GM12878 (cell line): ENCODE results near the gene OR9Q1. TPM values are rescaled to one million over a fixed set of nuclear protein-coding genes. Genes with fewer than 3 reads are reported as not detected.

ENCODE experiments used
- ATAC-seq: fragments of 200-7000 bp; cut with Tn5 transposase; 3 replicates; pipeline ENCODE4 v1.9.1; 2020; ENCODE audit warnings: mild to moderate bottlenecking, moderate library complexity
- BruUV-seq: library from RNA; stranded (reverse); fragments of 400-500 nt; replicated peaks from 2 replicates; lab custom pipeline; 2021; lab: Mats Ljungman, UMichigan
- CTCF ChIA-PET: fragments of 300-600 bp; sonication (Branson Sonifier 250); formaldehyde crosslinking; extraction: SDS; loops from one replicate; lab custom pipeline; 2021; ENCODE audit warnings: inconsistent platforms; lab: Yijun Ruan, JAX
- POLR2A ChIA-PET: fragments of 350-600 bp; formaldehyde crosslinking; extraction: SDS; loops from one replicate; lab custom pipeline; 2021; ENCODE audit warnings: inconsistent platforms; lab: Charles Lee
- RAD21 ChIA-PET: fragments of 300-600 bp; sonication (Branson Sonifier 250); formaldehyde crosslinking; loops from one replicate; lab custom pipeline; 2023; ENCODE audit warnings: antibody characterized with exemption; ENCODE audit not compliant: unreplicated experiment; lab: Charles Lee
- SMC1A ChIA-PET: fragments of 300-600 bp; sonication (Branson Sonifier 250); formaldehyde crosslinking; loops from one replicate; lab custom pipeline; 2023; ENCODE audit not compliant: unreplicated experiment, uncharacterized antibody; lab: Charles Lee
- DNase-seq: peaks from one replicate; pipeline ENCODE4 v3.0.0-alpha.2; 2011; ENCODE audit warnings: low read depth, low spot score
- FAIRE-seq: peaks from 3 replicates; lab custom pipeline; 2011; peaks lifted over from hg19 to GRCh38; lab: Jason Lieb, UNC
- H2AFZ ChIP-seq: 2 replicates; pipeline ENCODE4 v1.6.0; 2011; ENCODE audit warnings: low read depth, low read length, control low read depth; ENCODE audit not compliant: control insufficient read depth
- H3K27ac ChIP-seq: 2 replicates; pipeline ENCODE4 v1.5.1; 2011; ENCODE audit warnings: control low read depth; ENCODE audit not compliant: control insufficient read depth, insufficient read depth
- H3K27me3 ChIP-seq, 2 experiments: replicated peaks in 1 of 2; 2 replicates each; pipeline versions ENCODE4 v1.6.0 to v1.6.1; 2011; ENCODE audit warnings: low read length in 1 of 2; ENCODE audit not compliant: control insufficient read depth in 2 of 2, insufficient read depth in 2 of 2
- H3K36me3 ChIP-seq, 2 experiments: 2 replicates each; pipeline ENCODE4 v1.5.1; 2011; ENCODE audit warnings: low read length in 1 of 2; ENCODE audit not compliant: control insufficient read depth in 2 of 2, insufficient read depth in 2 of 2
- H3K4me1 ChIP-seq: 2 replicates; pipeline ENCODE4 v1.6.1; 2011; ENCODE audit warnings: mild to moderate bottlenecking, low read length, moderate library complexity, mixed read lengths; ENCODE audit not compliant: control insufficient read depth, insufficient read depth
- H3K4me2 ChIP-seq: 2 replicates; pipeline ENCODE4 v1.6.0; 2011; ENCODE audit warnings: control low read depth; ENCODE audit not compliant: control insufficient read depth, insufficient read depth
- H3K4me3 ChIP-seq: fragments of 200-600 bp; sonication (generic); 2 replicates; pipeline ENCODE4 v1.5.1; 2016
- H3K79me2 ChIP-seq: 2 replicates; pipeline ENCODE4 v1.6.0; 2011; ENCODE audit warnings: low read length; ENCODE audit not compliant: control insufficient read depth, insufficient read depth
- H3K9ac ChIP-seq: 2 replicates; pipeline ENCODE4 v1.8.0; 2011; ENCODE audit warnings: low read length, control low read depth, mixed read lengths; ENCODE audit not compliant: control insufficient read depth, insufficient read depth
- H3K9me3 ChIP-seq: replicated peaks from 3 replicates; pipeline ENCODE4 v1.5.1; 2011; ENCODE audit warnings: mild to moderate bottlenecking, low read length; ENCODE audit not compliant: control insufficient read depth, insufficient read depth
- H4K20me1 ChIP-seq: 2 replicates; pipeline ENCODE4 v1.6.0; 2011; ENCODE audit not compliant: control insufficient read depth, insufficient read depth
- BRCA1 ChIP-seq: IDR thresholded peaks from 2 replicates; pipeline ENCODE4 v1.6.1; 2011; ENCODE audit warnings: low read depth, low read length, improper control_type of control experiment
- CBX3 ChIP-seq: fragments of 200-600 bp; sonication (generic); IDR thresholded peaks from 2 replicates; pipeline ENCODE4 v1.6.1; 2016; ENCODE audit warnings: low read depth, borderline replicate concordance
- EP300 ChIP-seq, 2 experiments: fragments of 150-350 bp in 1 of 2; IDR thresholded peaks; 2 replicates each; pipeline ENCODE4 v1.6.1; 2011 to 2012; ENCODE audit warnings: low read depth in 2 of 2, low read length in 2 of 2, borderline replicate concordance in 1 of 2, improper control_type of control experiment in 1 of 2, inconsistent platforms in 1 of 2; ENCODE audit not compliant: control insufficient read depth in 1 of 2
- HDAC2 ChIP-seq: fragments of 200-600 bp; sonication (generic); IDR thresholded peaks from 2 replicates; pipeline ENCODE4 v1.6.1; 2017
- KAT2A ChIP-seq: conservative IDR thresholded peaks from 2 replicates; pipeline ENCODE4 v1.6.1; 2011; ENCODE audit warnings: low read depth, low read length; ENCODE audit not compliant: control insufficient read depth
- KDM1A ChIP-seq: fragments of 200-600 bp; sonication (generic); IDR thresholded peaks from 2 replicates; pipeline ENCODE4 v1.6.1; 2016; ENCODE audit warnings: borderline replicate concordance
- MXI1 ChIP-seq: fragments of 150-350 bp; IDR thresholded peaks from 2 replicates; pipeline ENCODE4 v1.6.1; 2011; ENCODE audit warnings: low read depth, mild to moderate bottlenecking, inconsistent platforms, low read length, improper control_type of control experiment
- NR2C1 ChIP-seq: fragments of 450-650 bp; IDR thresholded peaks from 2 replicates; pipeline ENCODE4 v1.6.1; 2017; ENCODE audit warnings: antibody characterized with exemption, mild to moderate bottlenecking, moderate library complexity
- RAD21 ChIP-seq: IDR thresholded peaks from 2 replicates; pipeline ENCODE4 v1.6.1; 2011; ENCODE audit warnings: mild to moderate bottlenecking, low read depth, low read length, moderate library complexity; ENCODE audit not compliant: insufficient read depth
- RELA ChIP-seq: fragments of 450-650 bp; IDR thresholded peaks from 2 replicates; pipeline ENCODE4 v1.8.0; 2014; ENCODE audit warnings: borderline replicate concordance; ENCODE audit not compliant: partially characterized antibody
- SREBF2 ChIP-seq: IDR thresholded peaks from 2 replicates; pipeline ENCODE4 v1.6.1; 2012; ENCODE audit warnings: mild to moderate bottlenecking, low read length
- YBX1 ChIP-seq: fragments of 450-650 bp; IDR thresholded peaks from 2 replicates; pipeline ENCODE4 v1.6.1; 2016; ENCODE audit warnings: antibody characterized with exemption
- ZZZ3 ChIP-seq: IDR thresholded peaks from 2 replicates; pipeline ENCODE4 v1.6.1; 2011; ENCODE audit warnings: low read depth; ENCODE audit not compliant: control insufficient read depth, insufficient read length
- WGBS: methylation state at CpG from one replicate; pipeline ENCODE4 v1.1.6; 2016; ENCODE audit warnings: low lambda C conversion rate; ENCODE audit not compliant: insufficient replicate concordance, insufficient coverage; ENCODE audit errors: missing lambda C conversion rate; 5-methylcytosine and 5-hydroxymethylcytosine counted together
- in situ Hi-C: fragments of 300-500 bp; cut with MboI; formaldehyde crosslinking; loops from 9 replicates; pipeline ENCODE4 v1.14.3; 2018; ENCODE audit warnings: mixed read lengths
- intact Hi-C: fragments of 100-400 bp; cut with micrococcal nuclease; formaldehyde crosslinking; loops from one replicate; pipeline ENCODE4 v1.14.2; 2022; ENCODE audit not compliant: unreplicated experiment
- polyA plus RNA-seq, 11 experiments: library from polyadenylated mRNA; depleted of rRNA in 4 of 11; unstranded in 6 of 11; stranded (reverse) in 5 of 11; fragments of >200 nt; fragmentation: Nextera tagmentation in 4 of 11; fragmentation: Illumina TruSeq in 1 of 11; extraction: Ambion mirVana in 4 of 11; extraction: Trizol in 1 of 11; gene quantifications; 1 replicate in 1 of 11; 2 replicates in 10 of 11; pipeline versions ENCODE4 v1.2.1 to v1.2.3, GENCODE V29; 2011 to 2016; ENCODE audit warnings: inconsistent platforms in 2 of 11, missing spikeins in 2 of 11, low read depth in 1 of 11
- total RNA-seq, 4 experiments: library from RNA; depleted of rRNA in 3 of 4; stranded (reverse); fragments of >200 nt in 3 of 4; fragmentation: Illumina TruSeq in 1 of 4; extraction: Trizol in 1 of 4; gene quantifications; 2 replicates each; pipeline versions ENCODE4 v1.2.1 to v1.2.3, GENCODE V29; 2013 to 2021
- TF ChIP-seq, protein P1 (sequence below): IDR thresholded peaks from 2 replicates; pipeline ENCODE4 v1.6.1; 2012; ENCODE audit warnings: low read depth, low read length, improper control_type of control experiment

The OR9Q1 gene
- total and polyA plus RNA-seq, 10 of the 15 experiments (the other 5 are each of a cell fraction or from before 2014, with no cell fraction given), result not detected

GRCh38 chr11:58034471-58034870 lies 10.8 kb downstream of the OR9Q1 start:
- no peak overlapping the region for H3K9ac ChIP-seq
- intact Hi-C loops, result no loop called here
- no peaks in the 10 kb centered on the region for H3K27me3 ChIP-seq
- no peaks in the 10 kb centered on the region for H3K4me1 ChIP-seq
- H4K20me1 ChIP-seq, result no peaks in the 10 kb centered on the region
- H3K4me2 ChIP-seq, result no peak overlapping the region
- FAIRE-seq (no peak), DNase-seq (no peak), ATAC-seq (no peak)
- ChIA-PET SMC1A (no interaction called here), RAD21 (no interaction called here), POLR2A (interaction anchor here (0.6 kb wide), 1 partner anchor 13 kb away, joined by 4 read pairs; no protein-coding TSS in a partner anchor), CTCF (no interaction called here)
- H3K27ac ChIP-seq, result no peak overlapping the region
- no peaks in the 10 kb centered on the region for H3K79me2 ChIP-seq
- WGBS, result 39% methylated on average over 2 of the region's 2 CpGs
- in situ Hi-C loops, result no loop called here
- H2AFZ ChIP-seq, result no peak overlapping the region
- TF ChIP-seq HDAC2 (no peak), EP300 (IDR thresholded peaks at IDR 0.05; ENCODE audit: borderline replicate concordance in 1 of 2, control insufficient read depth in 1 of 2, low read depth in 2 of 2, low read length in 2 of 2) (no peak), BRCA1 (no peak), KDM1A (no peak), SREBF2 (no peak), ZZZ3 (no peak), RAD21 (no peak), KAT2A (no peak), YBX1 (no peak), RELA (no peak), NR2C1 (no peak), CBX3 (no peak), MXI1 (no peak)
- TF ChIP-seq, protein P1, sequence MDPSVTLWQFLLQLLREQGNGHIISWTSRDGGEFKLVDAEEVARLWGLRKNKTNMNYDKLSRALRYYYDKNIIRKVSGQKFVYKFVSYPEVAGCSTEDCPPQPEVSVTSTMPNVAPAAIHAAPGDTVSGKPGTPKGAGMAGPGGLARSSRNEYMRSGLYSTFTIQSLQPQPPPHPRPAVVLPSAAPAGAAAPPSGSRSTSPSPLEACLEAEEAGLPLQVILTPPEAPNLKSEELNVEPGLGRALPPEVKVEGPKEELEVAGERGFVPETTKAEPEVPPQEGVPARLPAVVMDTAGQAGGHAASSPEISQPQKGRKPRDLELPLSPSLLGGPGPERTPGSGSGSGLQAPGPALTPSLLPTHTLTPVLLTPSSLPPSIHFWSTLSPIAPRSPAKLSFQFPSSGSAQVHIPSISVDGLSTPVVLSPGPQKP, result no peak
- no peaks in the 10 kb centered on the region for H3K9me3 ChIP-seq
- no TSS peak for BruUV-seq
- H3K4me3 ChIP-seq, result no peak overlapping the region
- no peaks in the 10 kb centered on the region for H3K36me3 ChIP-seq
